Fibroblast of lung (primary cell): ENCODE measurements around the gene FCN2. TPM values are rescaled to one million over a fixed set of nuclear protein-coding genes. Genes with fewer than 3 reads are reported as not detected.

Experiments
- DNase-seq, 2 donors: peaks; one replicate each; pipeline versions ENCODE4 v3.0.0 to v3.0.0-alpha.2; 2010; ENCODE audit warnings: low read depth in 2 of 2
- H2AFZ ChIP-seq: 2 replicates; pipeline ENCODE4 v1.5.1; 2012; ENCODE audit warnings: low read length, control low read depth, inconsistent platforms
- H3K27ac ChIP-seq: 2 replicates; pipeline ENCODE4 v1.5.1; 2011; ENCODE audit warnings: low read length, control low read depth; ENCODE audit not compliant: insufficient read depth
- H3K27me3 ChIP-seq: 2 replicates; pipeline ENCODE4 v1.5.1; 2011; ENCODE audit warnings: mild to moderate bottlenecking, low read length; ENCODE audit not compliant: control insufficient read depth, insufficient read depth
- H3K36me3 ChIP-seq: 2 replicates; pipeline ENCODE4 v1.5.1; 2011; ENCODE audit warnings: low read length; ENCODE audit not compliant: control insufficient read depth, insufficient read depth
- H3K4me1 ChIP-seq: 2 replicates; pipeline ENCODE4 v1.5.1; 2011; ENCODE audit warnings: low read length; ENCODE audit not compliant: control insufficient read depth, insufficient read depth; ENCODE audit errors: extremely low read depth
- H3K4me2 ChIP-seq: 2 replicates; pipeline ENCODE4 v1.5.1; 2011; ENCODE audit warnings: low read length, control low read depth; ENCODE audit not compliant: insufficient read depth; ENCODE audit errors: extremely low read depth
- H3K4me3 ChIP-seq, 4 experiments: fragments of 200-600 bp in 1 of 4; sonication (generic) in 1 of 4; replicated peaks in 1 of 4; 2 replicates each; pipeline ENCODE4 v1.5.1; 2011 to 2016; ENCODE audit warnings: low read length in 4 of 4, low read depth in 3 of 4, mild to moderate bottlenecking in 3 of 4, control low read depth in 2 of 4, inconsistent platforms in 1 of 4, mixed read lengths in 1 of 4; ENCODE audit not compliant: insufficient read depth in 1 of 4; ENCODE audit errors: control extremely low read depth in 1 of 4
- H3K79me2 ChIP-seq: 2 replicates; pipeline ENCODE4 v1.5.1; 2012; ENCODE audit warnings: mild to moderate bottlenecking, low read length, inconsistent platforms; ENCODE audit not compliant: control insufficient read depth, insufficient read depth
- H3K9ac ChIP-seq: 2 replicates; pipeline ENCODE4 v1.5.1; 2011; ENCODE audit warnings: mild to moderate bottlenecking, low read length, control low read depth; ENCODE audit not compliant: insufficient read depth
- H3K9me3 ChIP-seq: 2 replicates; pipeline ENCODE4 v1.5.1; 2012; ENCODE audit warnings: low read depth, low read length; ENCODE audit not compliant: control insufficient read depth, insufficient read depth
- H4K20me1 ChIP-seq: 2 replicates; pipeline ENCODE4 v1.5.1; 2011; ENCODE audit warnings: low read length; ENCODE audit not compliant: control insufficient read depth, insufficient read depth; ENCODE audit errors: extremely low read depth
- EZH2 ChIP-seq: IDR thresholded peaks from 2 replicates; pipeline ENCODE4 v1.5.1; 2012; ENCODE audit warnings: low read length, control low read depth, mild to moderate bottlenecking; ENCODE audit errors: missing control alignments
- polyA plus RNA-seq, 2 donors: library from polyadenylated mRNA; depleted of rRNA in 1 of 2; stranded (reverse) in 1 of 2; unstranded in 1 of 2; fragments of >200 nt; gene quantifications; 2 replicates each; pipeline ENCODE4 v1.2.1, GENCODE V29; 2011 to 2012; ENCODE audit warnings: missing spikeins in 1 of 2
- total RNA-seq: library from RNA; depleted of rRNA; stranded (reverse); fragments of >200 nt; gene quantifications from 2 replicates; pipeline ENCODE4 v1.2.1, GENCODE V29; 2014
- TF ChIP-seq, protein P1 (sequence below), 2 donors: IDR thresholded peaks in 1 of 2; conservative IDR thresholded peaks in 1 of 2; 1 replicate in 1 of 2; 2 replicates in 1 of 2; pipeline ENCODE4 v1.5.1; 2011 to 2012; ENCODE audit warnings: low read length in 2 of 2, control low read depth in 1 of 2, inconsistent platforms in 1 of 2, low read depth in 1 of 2, mild to moderate bottlenecking in 1 of 2

The FCN2 gene
- total and polyA plus RNA-seq, 2 donors (not counting 1 experiment from before 2014, with no cell fraction given) = not detected

DNA sequence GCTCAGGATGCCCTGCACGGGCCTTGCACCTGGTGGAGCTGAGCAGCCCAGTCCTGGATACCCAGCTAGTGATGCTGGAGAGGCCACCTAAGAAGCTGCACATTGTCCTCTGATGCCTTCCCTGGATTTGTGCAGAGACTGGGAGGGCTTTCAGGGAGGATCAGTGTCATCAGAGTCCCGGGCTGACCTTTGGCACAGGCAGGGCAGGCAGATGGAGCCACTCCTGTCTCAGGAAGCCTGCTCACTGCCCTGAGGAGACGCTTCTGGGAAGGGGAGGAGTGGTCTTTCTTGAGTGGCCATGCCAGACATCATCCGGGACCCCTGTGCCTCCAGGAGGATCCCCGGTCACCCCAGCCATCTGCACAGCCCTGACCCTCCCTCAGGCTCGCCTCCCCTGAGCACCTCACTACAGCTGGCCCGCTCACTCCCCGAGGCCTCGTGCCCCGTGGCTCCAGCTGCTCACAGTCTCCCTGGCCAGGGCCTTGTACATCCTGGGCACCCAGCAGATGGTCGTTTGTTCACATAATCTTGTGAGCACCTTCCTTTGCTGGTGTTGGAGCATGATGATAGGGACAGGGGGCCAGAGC is 47.2 kb upstream of the FCN2 start:
- no peak overlapping the region for H2AFZ ChIP-seq
- H3K9ac ChIP-seq = no peak overlapping the region
- DNase-seq = no peak
- no peak for TF ChIP-seq EZH2
- TF ChIP-seq, protein P1, sequence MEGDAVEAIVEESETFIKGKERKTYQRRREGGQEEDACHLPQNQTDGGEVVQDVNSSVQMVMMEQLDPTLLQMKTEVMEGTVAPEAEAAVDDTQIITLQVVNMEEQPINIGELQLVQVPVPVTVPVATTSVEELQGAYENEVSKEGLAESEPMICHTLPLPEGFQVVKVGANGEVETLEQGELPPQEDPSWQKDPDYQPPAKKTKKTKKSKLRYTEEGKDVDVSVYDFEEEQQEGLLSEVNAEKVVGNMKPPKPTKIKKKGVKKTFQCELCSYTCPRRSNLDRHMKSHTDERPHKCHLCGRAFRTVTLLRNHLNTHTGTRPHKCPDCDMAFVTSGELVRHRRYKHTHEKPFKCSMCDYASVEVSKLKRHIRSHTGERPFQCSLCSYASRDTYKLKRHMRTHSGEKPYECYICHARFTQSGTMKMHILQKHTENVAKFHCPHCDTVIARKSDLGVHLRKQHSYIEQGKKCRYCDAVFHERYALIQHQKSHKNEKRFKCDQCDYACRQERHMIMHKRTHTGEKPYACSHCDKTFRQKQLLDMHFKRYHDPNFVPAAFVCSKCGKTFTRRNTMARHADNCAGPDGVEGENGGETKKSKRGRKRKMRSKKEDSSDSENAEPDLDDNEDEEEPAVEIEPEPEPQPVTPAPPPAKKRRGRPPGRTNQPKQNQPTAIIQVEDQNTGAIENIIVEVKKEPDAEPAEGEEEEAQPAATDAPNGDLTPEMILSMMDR (conservative IDR thresholded peaks at IDR 0.05 in 1 of 2, IDR thresholded peaks at IDR 0.05 in 1 of 2; ENCODE audit: low read depth in 1 of 2, low read length in 2 of 2) = no peak
- H3K79me2 ChIP-seq = no peaks in the 10 kb centered on the region
- no peak overlapping the region for H3K27ac ChIP-seq
- no peak overlapping the region for H3K4me3 ChIP-seq
- H3K4me1 ChIP-seq = no peaks in the 10 kb centered on the region
- H3K9me3 ChIP-seq = no peaks in the 10 kb centered on the region
- no peaks in the 10 kb centered on the region for H3K27me3 ChIP-seq
- no peak overlapping the region for H3K4me2 ChIP-seq
- peaks cover 41% of the 10 kb centered on the region for H3K36me3 ChIP-seq
- H4K20me1 ChIP-seq = no peaks in the 10 kb centered on the region

DNA sequence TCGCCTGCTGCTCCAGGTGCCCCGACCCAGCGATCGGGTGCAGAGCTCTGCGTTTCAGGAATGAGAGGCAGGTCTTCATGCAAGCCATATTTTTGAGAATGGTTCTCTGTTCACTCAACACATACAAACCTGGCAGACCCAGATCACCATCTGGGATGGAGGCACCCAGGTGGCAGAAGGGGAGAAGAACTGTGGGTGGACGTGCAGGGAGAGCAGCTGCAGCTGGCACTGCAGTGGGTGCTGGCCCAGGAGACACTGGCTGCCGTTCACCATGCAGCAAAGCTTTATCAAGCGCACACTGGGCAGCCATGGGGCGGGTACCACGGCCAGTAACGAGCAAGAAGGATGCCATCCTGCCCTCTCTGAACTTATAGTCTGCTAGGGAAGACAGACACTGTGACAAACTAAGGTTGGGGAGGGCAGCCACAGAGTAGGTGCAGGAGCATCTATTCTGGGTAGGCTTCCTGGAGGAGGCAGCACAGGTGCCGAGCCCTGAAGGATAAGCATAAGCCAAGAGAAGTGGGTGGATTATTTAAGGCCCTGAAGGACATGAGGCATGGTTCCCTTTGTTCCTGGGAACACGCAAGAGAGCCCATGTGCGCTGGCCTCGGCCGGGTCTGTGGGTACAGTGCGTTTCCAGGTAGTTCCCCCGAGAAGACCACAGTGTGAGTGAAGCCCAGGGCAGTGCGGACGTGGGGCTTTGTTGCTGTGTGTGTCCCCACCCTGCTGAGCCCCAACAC is 46.2 kb upstream of the FCN2 start:
- no peak for TF ChIP-seq EZH2
- TF ChIP-seq, protein P1 (conservative IDR thresholded peaks at IDR 0.05 in 1 of 2, IDR thresholded peaks at IDR 0.05 in 1 of 2; ENCODE audit: low read depth in 1 of 2, low read length in 2 of 2) = no peak
- Histone ChIP-seq H2AFZ (no peak overlapping the region), H3K27me3 (no peaks in the 10 kb centered on the region), H3K9ac (no peak overlapping the region), H3K36me3 (peaks cover 35% of the 10 kb centered on the region), H3K79me2 (no peaks in the 10 kb centered on the region), H4K20me1 (no peaks in the 10 kb centered on the region), H3K4me3 (no peak overlapping the region), H3K4me1 (no peaks in the 10 kb centered on the region), H3K9me3 (no peaks in the 10 kb centered on the region), H3K27ac (no peak overlapping the region), H3K4me2 (no peak overlapping the region)
- DNase-seq = no peak

DNA sequence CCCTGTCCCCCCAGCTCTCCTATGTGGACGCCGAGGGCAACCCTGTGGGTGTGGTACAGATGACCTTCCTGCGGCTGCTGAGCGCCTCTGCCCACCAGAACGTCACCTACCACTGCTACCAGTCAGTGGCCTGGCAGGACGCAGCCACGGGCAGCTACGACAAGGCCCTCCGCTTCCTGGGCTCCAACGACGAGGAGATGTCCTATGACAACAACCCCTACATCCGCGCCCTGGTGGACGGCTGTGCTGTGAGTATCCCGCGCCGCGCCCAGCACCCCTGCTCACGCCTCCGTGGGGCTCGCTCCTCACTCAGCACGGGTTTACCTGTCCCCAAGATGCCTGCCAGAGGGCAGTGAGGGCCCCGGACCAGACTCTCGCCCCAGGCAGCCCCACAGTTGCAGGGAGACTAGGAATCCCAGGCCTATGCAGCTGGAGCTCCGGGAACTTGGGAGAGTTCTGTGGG is 45.6 kb upstream of the FCN2 start:
- Histone ChIP-seq H4K20me1 (no peaks in the 10 kb centered on the region), H3K36me3 (peaks cover 36% of the 10 kb centered on the region)
- no peak for DNase-seq

More for the DNA sequence above, 45.6 kb upstream of the FCN2 start:
- no peak overlapping the region for H3K9ac ChIP-seq
- no peaks in the 10 kb centered on the region for H3K79me2 ChIP-seq
- no peaks in the 10 kb centered on the region for H3K27me3 ChIP-seq
- no peak overlapping the region for H3K4me3 ChIP-seq
- H3K4me2 ChIP-seq = no peak overlapping the region
- H3K9me3 ChIP-seq = no peaks in the 10 kb centered on the region
- no peak overlapping the region for H3K27ac ChIP-seq
- H3K4me1 ChIP-seq = no peaks in the 10 kb centered on the region
- H2AFZ ChIP-seq = no peak overlapping the region
- TF ChIP-seq EZH2 = no peak
- TF ChIP-seq, protein P1 (conservative IDR thresholded peaks at IDR 0.05 in 1 of 2, IDR thresholded peaks at IDR 0.05 in 1 of 2; ENCODE audit: low read depth in 1 of 2, low read length in 2 of 2) = no peak
